Neural cell (in vitro differentiated cells): Measurements from ENCODE around the gene MEIS1. TPM values are rescaled to one million over a fixed set of nuclear protein-coding genes. Genes with fewer than 3 reads are reported as not detected.

Source experiments
- H2AFZ ChIP-seq: fragments of 200-600, 300-800 bp; sonication (generic), shearing (Covaris generic); 2 replicates; pipeline ENCODE4 v1.6.0; 2014; ENCODE audit warnings: low read depth, mild to moderate bottlenecking, antibody characterized with exemption, low read length, moderate library complexity
- H3F3A ChIP-seq: fragments of 200-600 bp; shearing (Covaris generic); 2 replicates; pipeline ENCODE4 v1.6.1; 2016; ENCODE audit warnings: mild to moderate bottlenecking, moderate library complexity, mixed read lengths, antibody characterized with exemption, low read length; ENCODE audit not compliant: insufficient read depth, poor library complexity, severe bottlenecking
- H3K27ac ChIP-seq: fragments of 200-600, 300-800 bp; sonication (generic), shearing (Covaris generic); 2 replicates; pipeline ENCODE4 v1.5.1; 2014; ENCODE audit warnings: mild to moderate bottlenecking, low read length, moderate library complexity
- H3K27me3 ChIP-seq: fragments of 300-800, 200-600 bp; sonication (generic), shearing (Covaris generic); 2 replicates; pipeline ENCODE4 v1.6.0; 2014; ENCODE audit warnings: mild to moderate bottlenecking, low read depth, low read length, moderate library complexity; ENCODE audit not compliant: insufficient read depth
- H3K36me3 ChIP-seq: fragments of 300-800, 200-600 bp; sonication (generic), shearing (Covaris generic); 2 replicates; pipeline ENCODE4 v1.5.1; 2014; ENCODE audit warnings: mild to moderate bottlenecking, antibody characterized with exemption, low read length, moderate library complexity; ENCODE audit not compliant: insufficient read depth
- H3K4me2 ChIP-seq: fragments of 300-800, 200-600 bp; sonication (generic), shearing (Covaris generic); 2 replicates; pipeline ENCODE4 v1.6.0; 2014; ENCODE audit warnings: mild to moderate bottlenecking, low read length
- H3K4me3 ChIP-seq: fragments of 300-800, 200-600 bp; sonication (generic), shearing (Covaris generic); 2 replicates; pipeline ENCODE4 v1.5.1; 2014; ENCODE audit warnings: mild to moderate bottlenecking, low read length, moderate library complexity
- H3K79me2 ChIP-seq: fragments of 200-600 bp; shearing (Covaris generic); replicated peaks from 2 replicates; pipeline ENCODE4 v1.6.0; 2014; ENCODE audit warnings: mild to moderate bottlenecking, low read length, moderate library complexity; ENCODE audit not compliant: insufficient read depth
- H3K9ac ChIP-seq: fragments of 300-800, 200-600 bp; sonication (generic), shearing (Covaris generic); 2 replicates; pipeline ENCODE4 v1.6.1; 2016; ENCODE audit warnings: mild to moderate bottlenecking, low read length, mixed read lengths
- H3K9me2 ChIP-seq: fragments of 200-600 bp; shearing (Covaris generic); 2 replicates; pipeline ENCODE4 v1.6.1; 2016; ENCODE audit warnings: mild to moderate bottlenecking, low read length, mixed read lengths; ENCODE audit not compliant: insufficient read depth
- H3K9me3 ChIP-seq: fragments of 200-600, 300-800 bp; sonication (generic), shearing (Covaris generic); 2 replicates; pipeline ENCODE4 v1.6.1; 2016; ENCODE audit warnings: mild to moderate bottlenecking, mixed run types, low read length, moderate library complexity, mixed read lengths
- H4K20me1 ChIP-seq: fragments of 200-600 bp; shearing (Covaris generic); 2 replicates; pipeline ENCODE4 v1.6.1; 2016; ENCODE audit warnings: mild to moderate bottlenecking, mixed run types; ENCODE audit not compliant: insufficient read depth
- EP300 ChIP-seq: fragments of 450-650 bp; conservative IDR thresholded peaks from 2 replicates; pipeline ENCODE4 v1.6.1; 2014; ENCODE audit warnings: antibody characterized with exemption, mild to moderate bottlenecking, moderate library complexity; ENCODE audit not compliant: poor library complexity, severe bottlenecking
- EZH2 ChIP-seq: fragments of 200-600, 300-800 bp; shearing (Covaris generic), sonication (generic); IDR thresholded peaks from 2 replicates; pipeline ENCODE4 v1.6.1; 2014; ENCODE audit warnings: antibody characterized with exemption, low read length, borderline replicate concordance, mild to moderate bottlenecking; ENCODE audit not compliant: insufficient read depth, poor library complexity, severe bottlenecking
- MXI1 ChIP-seq: fragments of 450-650 bp; conservative IDR thresholded peaks from 2 replicates; pipeline ENCODE4 v1.6.1; 2014; ENCODE audit warnings: antibody characterized with exemption, mild to moderate bottlenecking; ENCODE audit not compliant: poor library complexity, severe bottlenecking
- POLR2AphosphoS5 ChIP-seq: IDR thresholded peaks from 2 replicates; pipeline ENCODE4 v1.6.1; 2012
- RAD21 ChIP-seq: fragments of 450-650 bp; conservative IDR thresholded peaks from 2 replicates; pipeline ENCODE4 v1.6.1; 2014; ENCODE audit warnings: antibody characterized with exemption, mild to moderate bottlenecking, moderate library complexity
- SMC3 ChIP-seq: fragments of 450-650 bp; conservative IDR thresholded peaks from 2 replicates; pipeline ENCODE4 v1.6.1; 2014; ENCODE audit warnings: antibody characterized with exemption, mild to moderate bottlenecking, moderate library complexity; ENCODE audit not compliant: poor library complexity
- TAF1 ChIP-seq: IDR thresholded peaks from 2 replicates; pipeline ENCODE4 v1.6.1; 2012; ENCODE audit warnings: low read depth
- polyA plus RNA-seq: library from polyadenylated mRNA; depleted of rRNA; stranded (reverse); fragments of >200 nt; gene quantifications from 2 replicates; pipeline ENCODE4 v1.2.3, GENCODE V29; 2014
- TF ChIP-seq, protein P1 (sequence below): IDR thresholded peaks from 2 replicates; pipeline ENCODE4 v1.6.1; 2012; ENCODE audit warnings: borderline replicate concordance
- TF ChIP-seq, protein P2 (sequence below): fragments of 450-650 bp; IDR thresholded peaks from 2 replicates; pipeline ENCODE4 v1.5.1; 2014; ENCODE audit warnings: antibody characterized with exemption, mild to moderate bottlenecking, moderate library complexity; ENCODE audit not compliant: poor library complexity, severe bottlenecking

The MEIS1 gene
- polyA plus RNA-seq, 1 donor from 2014 or later, result 46.5 TPM

DNA sequence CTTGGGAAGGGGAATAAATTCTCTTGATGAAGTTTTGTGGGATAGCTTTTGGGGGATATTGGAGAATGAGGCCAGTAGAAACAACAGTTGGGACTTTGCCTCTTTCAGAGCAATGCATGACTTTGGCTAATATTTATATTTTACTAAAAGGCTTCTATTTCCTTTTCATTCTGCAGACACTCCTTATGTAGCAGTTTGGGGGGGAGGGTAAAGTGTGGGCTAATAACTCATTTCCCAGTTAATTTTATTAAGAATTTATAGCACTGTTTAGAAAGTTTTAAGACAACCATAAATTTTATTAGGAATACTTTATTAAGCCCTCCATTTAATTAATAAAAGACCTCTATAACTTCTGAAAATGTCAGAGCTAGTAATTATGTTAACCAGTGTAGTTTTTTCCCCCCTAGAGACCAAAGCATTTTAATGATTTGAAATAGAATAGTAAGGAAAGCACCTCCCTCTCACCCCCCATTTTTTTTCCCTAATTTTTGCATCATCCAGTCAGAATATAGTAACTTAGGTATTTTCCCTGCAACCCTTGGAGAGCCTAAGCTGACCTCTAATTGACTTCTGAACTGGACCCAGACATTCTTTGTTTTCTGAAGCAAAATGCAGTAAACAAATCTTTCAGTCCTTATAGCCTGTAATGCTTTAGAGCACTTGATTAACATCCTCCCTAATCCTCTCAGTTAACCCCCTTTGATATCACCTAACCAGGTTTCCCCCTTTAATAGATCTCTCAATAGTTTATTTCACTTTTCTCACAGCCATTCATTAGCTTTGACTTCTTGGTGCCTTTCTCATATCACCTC, 5.0 kb upstream of the MEIS1 start:
- Histone ChIP-seq H3K27ac (no peak overlapping the region), H3K79me2 (no peaks in the 10 kb centered on the region), H3K9me2 (no peaks in the 10 kb centered on the region), H4K20me1 (no peaks in the 10 kb centered on the region), H2AFZ (no peak overlapping the region), H3K4me2 (no peak overlapping the region), H3K36me3 (no peaks in the 10 kb centered on the region), H3K9me3 (no peaks in the 10 kb centered on the region), H3K9ac (no peak overlapping the region), H3F3A (peaks cover 4% of the 10 kb centered on the region), H3K27me3 (peaks cover 44% of the 10 kb centered on the region), H3K4me3 (no peak overlapping the region)
- TF ChIP-seq, protein P1, sequence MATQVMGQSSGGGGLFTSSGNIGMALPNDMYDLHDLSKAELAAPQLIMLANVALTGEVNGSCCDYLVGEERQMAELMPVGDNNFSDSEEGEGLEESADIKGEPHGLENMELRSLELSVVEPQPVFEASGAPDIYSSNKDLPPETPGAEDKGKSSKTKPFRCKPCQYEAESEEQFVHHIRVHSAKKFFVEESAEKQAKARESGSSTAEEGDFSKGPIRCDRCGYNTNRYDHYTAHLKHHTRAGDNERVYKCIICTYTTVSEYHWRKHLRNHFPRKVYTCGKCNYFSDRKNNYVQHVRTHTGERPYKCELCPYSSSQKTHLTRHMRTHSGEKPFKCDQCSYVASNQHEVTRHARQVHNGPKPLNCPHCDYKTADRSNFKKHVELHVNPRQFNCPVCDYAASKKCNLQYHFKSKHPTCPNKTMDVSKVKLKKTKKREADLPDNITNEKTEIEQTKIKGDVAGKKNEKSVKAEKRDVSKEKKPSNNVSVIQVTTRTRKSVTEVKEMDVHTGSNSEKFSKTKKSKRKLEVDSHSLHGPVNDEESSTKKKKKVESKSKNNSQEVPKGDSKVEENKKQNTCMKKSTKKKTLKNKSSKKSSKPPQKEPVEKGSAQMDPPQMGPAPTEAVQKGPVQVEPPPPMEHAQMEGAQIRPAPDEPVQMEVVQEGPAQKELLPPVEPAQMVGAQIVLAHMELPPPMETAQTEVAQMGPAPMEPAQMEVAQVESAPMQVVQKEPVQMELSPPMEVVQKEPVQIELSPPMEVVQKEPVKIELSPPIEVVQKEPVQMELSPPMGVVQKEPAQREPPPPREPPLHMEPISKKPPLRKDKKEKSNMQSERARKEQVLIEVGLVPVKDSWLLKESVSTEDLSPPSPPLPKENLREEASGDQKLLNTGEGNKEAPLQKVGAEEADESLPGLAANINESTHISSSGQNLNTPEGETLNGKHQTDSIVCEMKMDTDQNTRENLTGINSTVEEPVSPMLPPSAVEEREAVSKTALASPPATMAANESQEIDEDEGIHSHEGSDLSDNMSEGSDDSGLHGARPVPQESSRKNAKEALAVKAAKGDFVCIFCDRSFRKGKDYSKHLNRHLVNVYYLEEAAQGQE, result no peak
- TF ChIP-seq TAF1, result no peak
- no peak for TF ChIP-seq RAD21
- TF ChIP-seq EZH2, result no peak
- no peak for TF ChIP-seq SMC3

DNA sequence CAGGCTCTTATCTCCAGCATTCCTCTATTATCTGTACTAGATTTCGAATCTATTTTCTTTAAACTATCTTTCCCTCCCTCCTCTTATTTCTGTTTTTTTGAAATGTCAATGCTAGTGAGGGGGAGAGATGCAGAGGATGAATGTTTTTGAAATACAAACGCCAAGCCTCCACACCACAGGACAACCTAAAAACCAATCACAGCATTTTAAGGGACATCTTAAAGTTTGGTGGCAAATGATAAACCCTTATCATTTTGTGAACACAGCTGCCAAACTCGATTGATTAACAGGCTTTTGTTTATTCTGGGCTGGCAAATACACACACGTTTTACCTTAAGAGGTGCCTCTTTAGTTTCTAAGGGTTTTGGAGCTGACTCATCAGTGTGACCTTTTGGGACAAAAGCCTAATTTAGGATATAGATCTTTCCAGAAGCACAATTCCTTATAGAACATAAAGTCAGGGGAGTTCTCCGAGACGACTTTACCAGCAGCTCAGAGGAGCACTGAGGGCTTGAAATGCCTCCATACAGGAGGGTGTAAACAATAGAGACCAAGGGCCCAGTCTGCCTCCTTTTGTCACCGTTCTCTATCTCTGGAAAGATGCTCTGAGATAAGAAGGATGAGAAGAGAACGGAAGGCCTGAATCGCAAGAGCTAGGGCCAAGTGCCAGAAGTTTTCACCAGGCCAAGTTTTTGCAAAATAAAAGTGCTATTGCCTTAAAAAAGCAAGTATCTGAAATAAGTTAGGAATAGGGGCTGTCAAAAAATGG, 4.2 kb upstream of the MEIS1 start:
- no peaks in the 10 kb centered on the region for H3K9me3 ChIP-seq
- H3K4me2 ChIP-seq, result no peak overlapping the region
- no peak overlapping the region for H3K27ac ChIP-seq
- no peaks in the 10 kb centered on the region for H3K36me3 ChIP-seq
- no peak overlapping the region for H3K4me3 ChIP-seq
- peaks cover 3% of the 10 kb centered on the region for H3K79me2 ChIP-seq
- no peaks in the 10 kb centered on the region for H4K20me1 ChIP-seq
- TF ChIP-seq, protein P2, sequence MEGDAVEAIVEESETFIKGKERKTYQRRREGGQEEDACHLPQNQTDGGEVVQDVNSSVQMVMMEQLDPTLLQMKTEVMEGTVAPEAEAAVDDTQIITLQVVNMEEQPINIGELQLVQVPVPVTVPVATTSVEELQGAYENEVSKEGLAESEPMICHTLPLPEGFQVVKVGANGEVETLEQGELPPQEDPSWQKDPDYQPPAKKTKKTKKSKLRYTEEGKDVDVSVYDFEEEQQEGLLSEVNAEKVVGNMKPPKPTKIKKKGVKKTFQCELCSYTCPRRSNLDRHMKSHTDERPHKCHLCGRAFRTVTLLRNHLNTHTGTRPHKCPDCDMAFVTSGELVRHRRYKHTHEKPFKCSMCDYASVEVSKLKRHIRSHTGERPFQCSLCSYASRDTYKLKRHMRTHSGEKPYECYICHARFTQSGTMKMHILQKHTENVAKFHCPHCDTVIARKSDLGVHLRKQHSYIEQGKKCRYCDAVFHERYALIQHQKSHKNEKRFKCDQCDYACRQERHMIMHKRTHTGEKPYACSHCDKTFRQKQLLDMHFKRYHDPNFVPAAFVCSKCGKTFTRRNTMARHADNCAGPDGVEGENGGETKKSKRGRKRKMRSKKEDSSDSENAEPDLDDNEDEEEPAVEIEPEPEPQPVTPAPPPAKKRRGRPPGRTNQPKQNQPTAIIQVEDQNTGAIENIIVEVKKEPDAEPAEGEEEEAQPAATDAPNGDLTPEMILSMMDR, result no peak
- no peak for TF ChIP-seq POLR2AphosphoS5
- no peak for TF ChIP-seq EP300
- no peak for TF ChIP-seq MXI1
- TF ChIP-seq, protein P1, result no peak
- TF ChIP-seq EZH2, result no peak
- no peak for TF ChIP-seq RAD21
- TF ChIP-seq SMC3, result no peak
- TF ChIP-seq TAF1, result no peak
- no peaks in the 10 kb centered on the region for H3K9me2 ChIP-seq
- H3F3A ChIP-seq, result peaks cover 5% of the 10 kb centered on the region
- H3K27me3 ChIP-seq, result peaks cover 36% of the 10 kb centered on the region
- no peak overlapping the region for H2AFZ ChIP-seq
- H3K9ac ChIP-seq, result no peak overlapping the region
